IgD-negative memory B cell (primary cell): ENCODE measurements around the gene PIAS1. TPM values are rescaled to one million over a fixed set of nuclear protein-coding genes. Genes with fewer than 3 reads are reported as not detected.
A peak's percentile ranks its signal among the peaks of the same experiment; 100 is the strongest.
"Not testable (repeated sequence)": the region's sequence is repeated elsewhere in the genome, so short reads cannot be mapped to it uniquely, and the experiment has no call there.

Source experiments
- H3K27ac Mint-ChIP-seq, 3 donors: one replicate each; pipeline ENCODE4 v1.8.0; 2020 to 2022; ENCODE audit warnings: mild to moderate bottlenecking in 3 of 3, mixed read lengths in 3 of 3, moderate library complexity in 1 of 3
- H3K27me3 Mint-ChIP-seq: one replicate; pipeline ENCODE4 v1.8.0; 2021; ENCODE audit warnings: mixed read lengths
- H3K36me3 Mint-ChIP-seq: one replicate; pipeline ENCODE4 v1.8.0; 2020; ENCODE audit warnings: mild to moderate bottlenecking, mixed read lengths
- H3K4me1 Mint-ChIP-seq, 3 donors: one replicate each; pipeline ENCODE4 v1.8.0; 2020 to 2022; ENCODE audit warnings: mixed read lengths in 3 of 3, mild to moderate bottlenecking in 1 of 3
- H3K4me3 Mint-ChIP-seq, 4 donors: one replicate each; pipeline ENCODE4 v1.8.0; 2020 to 2022; ENCODE audit warnings: mild to moderate bottlenecking in 4 of 4, mixed read lengths in 4 of 4, moderate library complexity in 3 of 4
- H3K9me3 Mint-ChIP-seq, 3 donors: one replicate each; pipeline ENCODE4 v1.8.0; 2020 to 2021; ENCODE audit warnings: mixed read lengths in 3 of 3, mild to moderate bottlenecking in 1 of 3
- polyA plus RNA-seq: library from polyadenylated mRNA; unstranded; fragments of 300-500 nt; fragmentation: Illumina TruSeq; gene quantifications from one replicate; pipeline ENCODE4 v1.2.3, GENCODE V29; 2021

Gene PIAS1
- polyA plus RNA-seq, 1 donor from 2014 or later: 128 TPM

- Mint-ChIP-seq H3K27me3 (no peaks in the 10 kb centered on the region), H3K4me3 (no peak overlapping the region), H3K27ac (no peak overlapping the region), H3K36me3 (no peaks in the 10 kb centered on the region), H3K4me1 (peaks cover 0 to 9% (median 0%) of the 10 kb centered on the region in 3 donors), H3K9me3 (no peaks in the 10 kb centered on the region)
Observed at GRCh38 chr15:68148039-68148438, 93.9 kb downstream of the PIAS1 start.

GRCh38 chr15:68149059-68149458, 94.9 kb downstream of the PIAS1 start:
- Mint-ChIP-seq H3K27me3 (no peaks in the 10 kb centered on the region), H3K9me3 (no peaks in the 10 kb centered on the region), H3K27ac (no peak overlapping the region), H3K36me3 (no peaks in the 10 kb centered on the region), H3K4me3 (no peak overlapping the region), H3K4me1 (peaks cover 0 to 5% (median 3%) of the 10 kb centered on the region in 3 donors)

DNA sequence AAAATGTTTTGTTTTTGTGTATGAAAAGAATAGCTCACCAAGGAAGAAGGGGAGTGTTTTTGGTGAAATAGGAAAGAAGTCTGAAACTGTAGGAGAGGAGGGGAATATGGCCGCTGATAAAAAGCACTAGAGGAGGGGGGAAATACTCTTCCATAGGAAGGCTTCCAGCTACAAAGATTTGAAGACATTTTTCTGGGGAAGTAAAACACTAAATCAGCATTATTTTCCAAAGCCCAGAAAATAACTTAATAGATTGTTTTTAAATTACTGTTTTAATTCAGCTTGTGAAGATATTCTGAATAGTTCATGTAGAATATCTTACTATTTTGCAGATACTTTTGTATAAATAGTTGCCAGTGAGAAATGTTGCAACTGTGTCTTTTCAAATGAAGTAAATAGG, 96.1 kb downstream of the PIAS1 start:
- Mint-ChIP-seq H3K36me3 (no peaks in the 10 kb centered on the region), H3K27ac (no peak overlapping the region), H3K4me1 (peaks cover 0 to 5% (median 4%) of the 10 kb centered on the region in 3 donors), H3K27me3 (no peaks in the 10 kb centered on the region), H3K9me3 (no peaks in the 10 kb centered on the region), H3K4me3 (no peak overlapping the region)

GRCh38 chr15:68151277-68151676, 97.2 kb downstream of the PIAS1 start:
- Mint-ChIP-seq H3K9me3 (no peaks in the 10 kb centered on the region), H3K27ac (no peak overlapping the region), H3K27me3 (no peaks in the 10 kb centered on the region), H3K36me3 (no peaks in the 10 kb centered on the region), H3K4me1 (peaks cover 0 to 5% (median 4%) of the 10 kb centered on the region in 3 donors), H3K4me3 (no peak overlapping the region)

- peak overlapping the region in 1 of 3 donors; percentile 73 for H3K27ac Mint-ChIP-seq
Observed at GRCh38 chr15:68152342-68152741, 98.2 kb downstream of the PIAS1 start.

GRCh38 chr15:68154923-68155559, 100.9 kb downstream of the PIAS1 start:
- Mint-ChIP-seq H3K4me3 (no peak overlapping the region), H3K27me3 (no peaks in the 10 kb centered on the region), H3K27ac (peak overlapping the region in 1 of 3 donors; percentile 19), H3K4me1 (peaks cover 0 to 4% (median 0%) of the 10 kb centered on the region in 3 donors), H3K9me3 (no peaks in the 10 kb centered on the region), H3K36me3 (peaks cover under 1% of the 10 kb centered on the region)

More at GRCh38 chr15:68152342-68152741, 98.2 kb downstream of the PIAS1 start:
- Mint-ChIP-seq H3K27me3 (no peaks in the 10 kb centered on the region), H3K36me3 (no peaks in the 10 kb centered on the region), H3K4me3 (no peak overlapping the region), H3K9me3 (no peaks in the 10 kb centered on the region), H3K4me1 (peaks cover 0 to 5% (median 4%) of the 10 kb centered on the region in 3 donors)

DNA sequence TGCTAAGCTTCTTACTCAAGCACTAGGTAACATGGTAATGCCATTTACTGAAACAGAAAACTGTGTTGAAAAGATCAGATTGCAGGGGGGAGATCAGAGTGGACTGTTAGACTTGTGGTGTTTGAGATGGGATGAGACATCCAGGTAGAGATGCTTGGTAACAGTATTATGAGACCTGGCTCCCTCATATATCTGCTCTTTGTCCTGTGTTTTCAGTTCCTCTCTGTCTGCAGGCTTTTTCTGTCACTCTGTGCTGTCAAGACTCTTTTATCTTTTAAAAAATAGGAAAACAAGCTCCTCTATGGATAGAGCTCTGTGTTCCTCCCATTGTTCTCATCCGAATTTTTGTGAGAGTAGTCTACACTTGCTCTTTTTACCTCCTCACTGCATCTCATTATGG, 103.0 kb downstream of the PIAS1 start:
- no peak overlapping the region for H3K27ac Mint-ChIP-seq
- peaks cover 0 to 4% (median 0%) of the 10 kb centered on the region in 3 donors for H3K4me1 Mint-ChIP-seq

DNA sequence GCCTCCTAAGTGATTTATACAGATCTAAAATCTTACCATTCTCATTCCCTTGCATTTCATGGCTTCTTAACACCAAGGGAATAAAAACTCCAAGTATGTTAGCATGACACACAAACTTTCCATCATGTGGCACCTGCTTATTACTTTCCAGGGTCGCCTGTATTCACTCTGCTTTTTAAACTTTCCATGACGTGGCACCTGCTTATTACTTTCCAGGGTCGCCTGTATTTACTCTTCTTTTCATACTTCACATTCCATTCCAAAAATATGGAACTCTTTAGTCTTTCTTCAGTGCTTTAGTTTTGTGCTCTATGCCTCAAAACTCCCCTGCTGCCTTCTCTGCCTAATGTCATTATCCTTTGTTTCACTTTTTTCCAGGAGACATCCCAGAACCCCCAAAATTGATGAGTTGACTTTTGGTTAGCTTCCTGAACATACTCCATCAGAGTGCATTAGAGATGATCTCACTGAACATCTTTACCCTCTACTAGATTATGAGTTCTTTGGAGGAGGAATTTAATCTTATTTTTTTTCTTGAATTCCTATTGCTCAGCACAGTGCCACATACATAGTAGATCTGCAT, 104.0 kb downstream of the PIAS1 start:
- Mint-ChIP-seq H3K27me3 (no peaks in the 10 kb centered on the region), H3K27ac (no peak overlapping the region), H3K9me3 (peaks cover 0 to 4% (median 4%) of the 10 kb centered on the region in 3 donors), H3K4me3 (no peak overlapping the region), H3K36me3 (peaks cover 16% of the 10 kb centered on the region), H3K4me1 (peaks cover 0 to 4% (median 0%) of the 10 kb centered on the region in 3 donors)

More for the DNA sequence above, 103.0 kb downstream of the PIAS1 start:
- Mint-ChIP-seq H3K9me3 (peaks cover 0 to 4% (median 4%) of the 10 kb centered on the region in 3 donors), H3K36me3 (peaks cover 14% of the 10 kb centered on the region), H3K4me3 (no peak overlapping the region), H3K27me3 (no peaks in the 10 kb centered on the region)

DNA sequence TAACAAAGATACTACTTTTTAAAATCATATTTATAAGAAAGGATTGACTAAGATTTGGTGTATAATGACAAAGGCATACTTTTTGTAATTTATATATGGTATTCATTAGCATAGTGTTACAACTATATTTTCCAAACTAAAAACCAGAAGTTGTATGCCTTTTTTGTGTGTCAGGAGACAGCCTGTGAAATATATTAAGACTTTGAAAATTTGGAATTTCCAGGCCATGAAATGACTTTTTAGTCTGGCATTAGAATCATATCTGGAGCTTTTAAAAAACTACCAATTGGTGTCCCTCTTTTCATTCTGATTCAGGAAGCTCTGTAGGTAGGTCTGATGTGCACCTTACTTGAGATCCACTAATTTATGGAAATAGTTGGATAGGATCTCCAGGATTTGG, 109.1 kb downstream of the PIAS1 start:
- Mint-ChIP-seq H3K27ac (no peak overlapping the region), H3K4me1 (peaks cover 0 to 4% (median 0%) of the 10 kb centered on the region in 3 donors), H3K36me3 (peaks cover 18% of the 10 kb centered on the region)

DNA sequence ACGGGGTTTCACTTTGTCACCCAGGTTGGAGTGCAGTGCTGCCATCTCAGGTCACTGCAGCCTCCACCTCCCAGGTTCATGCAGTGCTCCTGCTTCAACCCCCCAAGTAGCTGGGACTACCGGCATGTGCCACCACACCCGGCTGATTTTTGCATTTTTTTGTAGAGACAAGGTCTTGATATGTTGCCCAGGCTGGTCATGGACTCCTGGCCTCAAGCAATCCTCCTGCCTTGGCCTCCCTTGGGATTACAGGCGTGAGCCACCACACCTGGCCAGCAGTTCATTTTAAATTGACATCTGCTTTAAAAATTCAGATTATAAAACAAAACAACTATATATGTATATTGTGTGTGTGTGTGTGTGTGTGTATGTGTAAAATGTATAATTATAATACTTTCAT, 112.7 kb downstream of the PIAS1 start:
- no peak overlapping the region for H3K4me3 Mint-ChIP-seq
- H3K27me3 Mint-ChIP-seq: no peaks in the 10 kb centered on the region
- H3K9me3 Mint-ChIP-seq: peaks cover 0 to 2% (median 0%) of the 10 kb centered on the region in 3 donors
- H3K4me1 Mint-ChIP-seq: peaks cover 0 to 4% (median 0%) of the 10 kb centered on the region in 3 donors
- peaks cover 8% of the 10 kb centered on the region for H3K36me3 Mint-ChIP-seq
- H3K27ac Mint-ChIP-seq: peak overlapping the region in 2 of 3 donors; percentile 39 to 57

More for the DNA sequence above, 109.1 kb downstream of the PIAS1 start:
- peaks cover 0 to 4% (median 4%) of the 10 kb centered on the region in 3 donors for H3K9me3 Mint-ChIP-seq
- peak overlapping the region in 1 of 4 donors; percentile 39 for H3K4me3 Mint-ChIP-seq
- no peaks in the 10 kb centered on the region for H3K27me3 Mint-ChIP-seq

GRCh38 chr15:68172037-68172436, 117.9 kb downstream of the PIAS1 start:
- H3K9me3 Mint-ChIP-seq, H3K4me1 Mint-ChIP-seq, H3K4me3 Mint-ChIP-seq, H3K27ac Mint-ChIP-seq, H3K27me3 Mint-ChIP-seq, H3K36me3 Mint-ChIP-seq: not testable (repeated sequence)

DNA sequence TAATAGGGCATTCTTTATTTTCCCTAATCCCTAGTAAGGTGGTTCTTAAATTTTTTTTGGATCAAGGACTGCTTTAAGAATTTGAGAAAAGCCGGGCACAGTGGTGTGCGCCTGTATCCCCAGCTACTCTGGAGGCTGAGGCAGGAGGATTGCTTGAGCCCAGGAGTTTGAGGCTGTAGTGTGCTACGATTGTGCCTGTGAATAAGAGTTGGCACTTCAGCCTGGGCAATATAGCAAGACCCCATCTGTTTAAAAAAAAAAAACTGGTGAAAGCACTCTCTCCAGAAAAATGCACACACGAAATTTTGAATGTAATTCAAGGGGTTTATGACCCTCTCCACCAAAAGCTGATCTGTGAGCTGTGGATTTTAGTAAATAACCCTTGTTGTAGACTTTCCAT, 119.0 kb downstream of the PIAS1 start:
- no peak overlapping the region for H3K4me3 Mint-ChIP-seq
- H3K36me3 Mint-ChIP-seq: peaks cover 6% of the 10 kb centered on the region
- H3K4me1 Mint-ChIP-seq: no peaks in the 10 kb centered on the region
- H3K27ac Mint-ChIP-seq: no peak overlapping the region
- peaks cover 0 to 2% (median 0%) of the 10 kb centered on the region in 3 donors for H3K9me3 Mint-ChIP-seq
- no peaks in the 10 kb centered on the region for H3K27me3 Mint-ChIP-seq

DNA sequence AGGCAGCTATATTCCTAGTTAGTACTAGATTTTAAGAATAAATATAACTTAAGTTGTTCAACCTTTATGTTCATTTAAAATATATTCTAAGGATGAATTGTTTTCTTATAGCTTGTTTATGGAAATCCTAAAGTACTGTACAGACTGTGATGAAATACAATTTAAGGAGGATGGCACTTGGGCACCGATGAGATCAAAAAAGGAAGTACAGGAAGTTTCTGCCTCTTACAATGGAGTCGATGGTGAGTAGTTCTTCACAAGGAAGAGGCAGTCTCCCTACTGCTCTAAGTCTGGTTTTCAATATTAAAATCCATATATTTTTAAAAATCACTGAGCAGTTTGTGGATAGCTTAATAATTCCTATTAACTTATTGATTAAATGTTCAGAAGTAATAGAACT, 121.4 kb downstream of the PIAS1 start:
- H3K4me3 Mint-ChIP-seq: no peak overlapping the region
- no peak overlapping the region for H3K27ac Mint-ChIP-seq
- no peaks in the 10 kb centered on the region for H3K4me1 Mint-ChIP-seq
- peaks cover 0 to 2% (median 0%) of the 10 kb centered on the region in 3 donors for H3K9me3 Mint-ChIP-seq
- H3K36me3 Mint-ChIP-seq: peaks cover 8% of the 10 kb centered on the region
- H3K27me3 Mint-ChIP-seq: no peaks in the 10 kb centered on the region

DNA sequence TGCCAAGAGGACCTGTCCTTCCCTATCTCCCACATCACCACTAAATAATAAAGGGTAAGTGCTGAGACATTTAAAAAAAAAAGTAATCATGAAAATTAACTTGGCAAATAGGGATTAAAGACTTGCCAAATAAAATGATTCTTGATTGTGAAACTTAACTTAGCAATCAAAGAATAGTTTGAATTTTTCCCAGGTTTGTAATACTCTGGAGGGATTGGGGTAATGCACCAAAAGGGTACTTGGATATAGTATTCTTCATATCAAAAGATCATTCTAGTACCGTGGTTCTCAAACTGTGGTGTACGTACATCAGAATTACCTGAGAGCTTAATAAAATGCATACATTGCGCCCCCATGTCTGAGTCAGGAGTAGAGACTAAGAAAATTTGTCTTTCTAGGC, 122.5 kb downstream of the PIAS1 start:
- H3K27me3 Mint-ChIP-seq: no peaks in the 10 kb centered on the region
- H3K36me3 Mint-ChIP-seq: peaks cover 6% of the 10 kb centered on the region
- H3K27ac Mint-ChIP-seq: peak overlapping the region in 1 of 3 donors; percentile 35
- H3K9me3 Mint-ChIP-seq: no peaks in the 10 kb centered on the region
- H3K4me3 Mint-ChIP-seq: no peak overlapping the region
- no peaks in the 10 kb centered on the region for H3K4me1 Mint-ChIP-seq

GRCh38 chr15:68177742-68178141, 123.6 kb downstream of the PIAS1 start:
- Mint-ChIP-seq H3K27me3 (no peaks in the 10 kb centered on the region), H3K4me1 (no peaks in the 10 kb centered on the region), H3K4me3 (no peak overlapping the region), H3K36me3 (peaks cover 6% of the 10 kb centered on the region), H3K9me3 (no peaks in the 10 kb centered on the region), H3K27ac (peak overlapping the region in 1 of 3 donors; percentile 23)
